HCT116 (cell line): ENCODE measurements around the gene BMERB1. TPM values are rescaled to one million over a fixed set of nuclear protein-coding genes. Genes with fewer than 3 reads are reported as not detected.
"Not testable (repeated sequence)": the region's sequence is repeated elsewhere in the genome, so short reads cannot be mapped to it uniquely, and the experiment has no call there.

Experiments used
- ATAC-seq: fragments of 200-7000 bp; cut with Tn5 transposase; 2 replicates; pipeline ENCODE4 v1.9.1; 2020; ENCODE audit warnings: mild to moderate bottlenecking, moderate library complexity
- BruUV-seq: library from RNA; stranded (reverse); fragments of 400-500 nt; replicated peaks from 2 replicates; lab custom pipeline; 2021; lab: Mats Ljungman, UMichigan
- CTCF ChIA-PET: fragments of 300-600 bp; sonication (Branson Sonifier 250); formaldehyde crosslinking; loops from one replicate; lab custom pipeline; 2021; ENCODE audit warnings: antibody characterized with exemption; lab: Charles Lee
- POLR2A ChIA-PET: fragments of 300-600, 350-600 bp; sonication (Branson Sonifier 250); formaldehyde crosslinking; loops from one replicate; lab custom pipeline; 2021; ENCODE audit warnings: antibody characterized with exemption; lab: Charles Lee
- RAD21 ChIA-PET, 2 experiments: fragments of 300-600 bp; sonication (Branson Sonifier 250); formaldehyde crosslinking; loops; one replicate each; lab custom pipeline; 2023; ENCODE audit warnings: low total read pairs in 2 of 2; ENCODE audit not compliant: uncharacterized antibody in 2 of 2, unreplicated experiment in 2 of 2, low non-redundant PET in 1 of 2; lab: Charles Lee
- DNase-seq: peaks from one replicate; pipeline ENCODE4 v3.0.0-alpha.2; 2010; ENCODE audit warnings: low read depth, low spot score
- H2AFZ ChIP-seq: fragments of 200-600 bp; shearing (Covaris generic), sonication (generic); 2 replicates; pipeline ENCODE4 v1.6.1; 2017; ENCODE audit warnings: low read depth, mixed run types, mixed read lengths, antibody characterized with exemption, low read length; ENCODE audit not compliant: poor library complexity, severe bottlenecking
- H3K27ac ChIP-seq: 2 replicates; pipeline ENCODE4 v1.5.1; 2012; ENCODE audit warnings: low read depth, low read length
- H3K27me3 ChIP-seq: fragments of 200-600 bp; sonication (generic); 2 replicates; pipeline ENCODE4 v1.6.1; 2016; ENCODE audit warnings: mixed run types, low read length, mixed read lengths; ENCODE audit not compliant: insufficient read depth
- H3K36me3 ChIP-seq, 2 experiments: fragments of 200-500 bp in 1 of 2; fragments of 200-600 bp in 1 of 2; sonication (Bioruptor generic) in 1 of 2; sonication (generic) in 1 of 2; 2 replicates each; pipeline versions ENCODE4 v1.5.1 to v1.6.1; 2014 to 2016; ENCODE audit warnings: low read length in 2 of 2, inconsistent platforms in 1 of 2, mixed read lengths in 1 of 2, mixed run types in 1 of 2; ENCODE audit not compliant: insufficient read depth in 2 of 2, control insufficient read depth in 1 of 2
- H3K4me1 ChIP-seq, 2 experiments: fragments of 200-600 bp in 1 of 2; sonication (generic) in 1 of 2; 2 replicates each; pipeline versions ENCODE4 v1.5.1 to v1.6.1; 2012 to 2017; ENCODE audit warnings: low read length in 2 of 2, inconsistent platforms in 1 of 2, mild to moderate bottlenecking in 1 of 2, mixed read lengths in 1 of 2, mixed run types in 1 of 2, moderate library complexity in 1 of 2; ENCODE audit not compliant: insufficient read depth in 2 of 2, control insufficient read depth in 1 of 2
- H3K4me2 ChIP-seq: fragments of 200-600 bp; sonication (generic); 2 replicates; pipeline ENCODE4 v1.6.1; 2017; ENCODE audit warnings: mixed run types, low read length, mixed read lengths
- H3K4me3 ChIP-seq, 2 experiments: fragments of 200-600 bp in 1 of 2; sonication (generic) in 1 of 2; replicated peaks in 1 of 2; 2 replicates each; pipeline ENCODE4 v1.5.1; 2011 to 2016; ENCODE audit warnings: low read length in 2 of 2, control low read depth in 1 of 2, low read depth in 1 of 2, mild to moderate bottlenecking in 1 of 2, mixed read lengths in 1 of 2, mixed run types in 1 of 2
- H3K79me2 ChIP-seq: fragments of 200-600 bp; sonication (generic); 2 replicates; pipeline ENCODE4 v1.6.1; 2017; ENCODE audit warnings: mild to moderate bottlenecking, mixed run types, low read length, moderate library complexity, mixed read lengths; ENCODE audit not compliant: insufficient read depth
- H3K9ac ChIP-seq: fragments of 200-600 bp; sonication (generic); 2 replicates; pipeline ENCODE4 v1.6.1; 2016; ENCODE audit warnings: low read length, mixed read lengths
- H3K9me2 ChIP-seq: fragments of 200-600 bp; sonication (generic), shearing (Covaris generic); 2 replicates; pipeline ENCODE4 v1.6.1; 2017; ENCODE audit warnings: mixed run types, mild to moderate bottlenecking, moderate library complexity; ENCODE audit not compliant: insufficient read depth
- H3K9me3 ChIP-seq, 2 experiments: fragments of 200-500 bp in 1 of 2; fragments of 200-600 bp in 1 of 2; sonication (Bioruptor generic) in 1 of 2; sonication (generic) in 1 of 2; 2 replicates each; pipeline ENCODE4 v1.6.1; 2014 to 2017; ENCODE audit warnings: low read length in 2 of 2, mixed read lengths in 2 of 2, inconsistent platforms in 1 of 2, low read depth in 1 of 2, mild to moderate bottlenecking in 1 of 2, mixed run types in 1 of 2, moderate library complexity in 1 of 2; ENCODE audit not compliant: control insufficient read depth in 1 of 2, insufficient read depth in 1 of 2
- H4K20me1 ChIP-seq: fragments of 200-600 bp; sonication (generic), shearing (Covaris generic); 2 replicates; pipeline ENCODE4 v1.6.1; 2017; ENCODE audit warnings: mixed run types, mild to moderate bottlenecking, moderate library complexity; ENCODE audit not compliant: insufficient read depth
- ELF1 ChIP-seq: IDR thresholded peaks from 2 replicates; pipeline ENCODE4 v1.6.1; 2012; ENCODE audit warnings: low read depth, borderline replicate concordance
- FOSL1 ChIP-seq: IDR thresholded peaks from 2 replicates; pipeline ENCODE4 v1.6.1; 2012; ENCODE audit warnings: low read depth
- JUND ChIP-seq: IDR thresholded peaks from 2 replicates; pipeline ENCODE4 v1.6.1; 2012
- MAX ChIP-seq: IDR thresholded peaks from 2 replicates; pipeline ENCODE4 v1.6.1; 2012
- POLR2AphosphoS5 ChIP-seq: IDR thresholded peaks from 2 replicates; pipeline ENCODE4 v1.6.1; 2011; ENCODE audit warnings: mild to moderate bottlenecking, low read depth, low read length, moderate library complexity
- RAD21 ChIP-seq: IDR thresholded peaks from 2 replicates; pipeline ENCODE4 v1.6.1; 2012; ENCODE audit warnings: low read depth, mild to moderate bottlenecking
- SP1 ChIP-seq: IDR thresholded peaks from 2 replicates; pipeline ENCODE4 v1.6.1; 2012; ENCODE audit warnings: low read depth
- TCF7L2 ChIP-seq: IDR thresholded peaks from 2 replicates; pipeline ENCODE4 v1.7.0; 2011; ENCODE audit warnings: borderline replicate concordance, inconsistent platforms; ENCODE audit not compliant: insufficient read depth, insufficient read length; ENCODE audit errors: extremely low read depth
- intact Hi-C: fragments of 100-400 bp; cut with micrococcal nuclease; formaldehyde crosslinking; loops from 2 replicates; pipeline ENCODE4 v1.10.0; 2022
- total RNA-seq: library from RNA; stranded (reverse); gene quantifications from one replicate; pipeline ENCODE4 v1.2.1, GENCODE V29; 2021; ENCODE audit not compliant: unreplicated experiment

The BMERB1 gene
- total RNA-seq, 1 experiment from 2014 or later = 43.6 TPM

- BruUV-seq = no TSS peak
- intact Hi-C loops = no loop called here
- no peak for TF ChIP-seq POLR2AphosphoS5
- no peak for TF ChIP-seq JUND
- TF ChIP-seq ELF1 = no peak
- no peak for TF ChIP-seq SP1
- TF ChIP-seq FOSL1 = no peak
- TF ChIP-seq TCF7L2 = no peak
- no peak for TF ChIP-seq MAX
- Histone ChIP-seq H3K9me2 (no peaks in the 10 kb centered on the region), H3K4me3 (no peak overlapping the region), H3K79me2 (no peaks in the 10 kb centered on the region), H2AFZ (no peak overlapping the region), H4K20me1 (no peaks in the 10 kb centered on the region), H3K4me1 (no peaks in the 10 kb centered on the region), H3K9ac (no peak overlapping the region), H3K36me3 (no peaks in the 10 kb centered on the region), H3K4me2 (no peak overlapping the region), H3K27me3 (no peaks in the 10 kb centered on the region), H3K27ac (no peak overlapping the region), H3K9me3 (no peaks in the 10 kb centered on the region)
- no peak for DNase-seq
- ChIA-PET POLR2A (no interaction called here), CTCF (no interaction called here), RAD21 (no interaction called here)
- no peak for ATAC-seq
Observed at GRCh38 chr16:15401972-15402371, 32.4 kb upstream of the BMERB1 start.

- Histone ChIP-seq H3K9ac (no peak overlapping the region), H3K4me2 (no peak overlapping the region), H3K4me3 (no peak overlapping the region), H3K9me3 (no peaks in the 10 kb centered on the region), H3K27ac (no peak overlapping the region), H3K4me1 (no peaks in the 10 kb centered on the region), H3K27me3 (no peaks in the 10 kb centered on the region), H3K36me3 (no peaks in the 10 kb centered on the region), H4K20me1 (no peaks in the 10 kb centered on the region), H3K9me2 (no peaks in the 10 kb centered on the region), H3K79me2 (no peaks in the 10 kb centered on the region), H2AFZ (no peak overlapping the region)
- ATAC-seq (no peak), DNase-seq (no peak)
- intact Hi-C loops = no loop called here
- TF ChIP-seq RAD21 = no peak
- no peak for TF ChIP-seq ELF1
- ChIA-PET RAD21 (no interaction called here), CTCF (no interaction called here), POLR2A (interaction anchor here (0.7 kb wide), 1 partner anchor 15 kb away, joined by 3 read pairs; no protein-coding TSS in a partner anchor)
- BruUV-seq = no TSS peak
Observed at GRCh38 chr16:15403392-15403995, 30.9 kb upstream of the BMERB1 start.

- ATAC-seq, POLR2A ChIA-PET, H3K27me3 ChIP-seq, H3K79me2 ChIP-seq, H3K36me3 ChIP-seq, H3K4me2 ChIP-seq, H4K20me1 ChIP-seq, H3K9me3 ChIP-seq, H3K4me1 ChIP-seq, H3K27ac ChIP-seq, H3K4me3 ChIP-seq, RAD21 ChIA-PET, DNase-seq, H2AFZ ChIP-seq, H3K9me2 ChIP-seq, BruUV-seq, intact Hi-C loops, CTCF ChIA-PET, H3K9ac ChIP-seq: not testable (repeated sequence)
Observed at GRCh38 chr16:15404091-15404490, 30.3 kb upstream of the BMERB1 start.
